GM18517 (cell line): ENCODE measurements around the gene TEN1.
"Not testable (repeated sequence)": the region's sequence is repeated elsewhere in the genome, so short reads cannot be mapped to it uniquely, and the experiment has no call there.

Experiments
- ATAC-seq: cut with Tn5 transposase; IDR thresholded peaks from one replicate; pipeline ENCODE4 v1.9.1; 2021; ENCODE audit warnings: mild to moderate bottlenecking, moderate library complexity; ENCODE audit not compliant: unreplicated experiment

Gene TEN1

GRCh38 chr17:76024353-76024752 lies 45.3 kb downstream of the TEN1 start:
- no peak for ATAC-seq

GRCh38 chr17:76025294-76025693 lies 46.3 kb downstream of the TEN1 start:
- no peak for ATAC-seq

DNA sequence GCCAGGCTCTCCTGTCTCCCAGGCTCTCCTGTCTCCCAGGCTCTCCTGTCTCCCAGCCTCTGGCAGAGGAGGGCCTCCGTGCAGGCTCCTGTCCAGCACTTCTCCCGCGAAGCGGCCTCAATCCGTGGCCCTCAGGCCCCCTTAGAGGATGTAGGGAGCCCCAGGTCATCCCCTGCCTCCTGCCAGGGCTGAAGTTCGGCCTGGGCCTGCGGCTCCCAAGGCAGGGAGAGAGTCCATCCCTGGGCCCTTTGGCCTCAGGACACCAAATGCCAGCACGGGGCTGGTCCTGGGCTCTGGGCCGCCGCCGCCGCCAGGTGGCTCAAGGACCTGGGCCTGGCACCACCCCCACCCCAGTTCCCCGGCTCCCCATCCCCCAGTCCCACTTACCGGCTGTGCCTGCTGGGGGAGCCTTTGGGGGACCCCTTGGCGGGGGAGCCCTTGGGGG lies 47.7 kb downstream of the TEN1 start:
- no peak for ATAC-seq

- ATAC-seq = no peak
Observed at GRCh38 chr17:76027159-76027839, 48.3 kb downstream of the TEN1 start, which contains the start of gene EVPL. Gene EVPL (minus strand): TSS chr17:76027306. CDS start chr17:76027198, 108 bp downstream.

DNA sequence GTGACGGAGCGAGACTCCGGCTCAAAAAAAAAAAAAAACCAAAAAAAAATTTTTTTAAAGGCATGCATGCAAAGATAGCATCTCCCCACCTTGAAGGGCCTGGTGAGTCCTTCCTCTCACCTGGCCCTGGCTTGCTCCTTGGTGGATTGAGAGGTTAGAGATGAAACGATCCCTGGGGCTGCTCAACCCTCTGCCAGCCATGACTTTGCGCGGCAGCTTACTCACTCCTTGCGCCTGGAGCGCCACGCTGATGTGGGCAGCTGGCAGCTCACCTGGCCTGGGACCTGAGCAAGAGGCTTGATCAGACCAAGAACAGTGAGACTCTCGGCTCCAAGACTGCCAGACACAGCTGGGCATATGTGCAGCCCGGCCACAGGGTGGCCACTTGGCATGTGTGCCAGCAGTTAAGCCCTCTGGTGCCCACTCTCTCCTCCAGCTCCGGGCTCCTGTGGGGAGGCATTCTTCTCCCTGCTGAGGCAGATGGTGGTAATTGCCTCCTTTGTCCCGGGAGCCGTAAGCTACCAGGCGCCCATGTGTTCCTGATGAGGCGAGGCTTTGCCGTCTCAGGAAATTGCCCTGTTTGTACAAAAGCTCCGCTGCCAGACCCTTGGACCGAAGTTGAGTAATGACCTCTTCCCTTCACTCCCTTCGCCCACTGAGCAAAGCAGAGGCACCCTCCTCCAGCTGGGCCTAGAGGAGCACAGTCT lies 53.2 kb downstream of the TEN1 start:
- no peak for ATAC-seq

GRCh38 chr17:76032780-76033108 lies 53.7 kb downstream of the TEN1 start:
- no peak for ATAC-seq

- ATAC-seq = no peak
Observed at GRCh38 chr17:76033139-76033538, 54.1 kb downstream of the TEN1 start.

- no peak for ATAC-seq
Observed at GRCh38 chr17:76034428-76035350, 55.6 kb downstream of the TEN1 start.

DNA sequence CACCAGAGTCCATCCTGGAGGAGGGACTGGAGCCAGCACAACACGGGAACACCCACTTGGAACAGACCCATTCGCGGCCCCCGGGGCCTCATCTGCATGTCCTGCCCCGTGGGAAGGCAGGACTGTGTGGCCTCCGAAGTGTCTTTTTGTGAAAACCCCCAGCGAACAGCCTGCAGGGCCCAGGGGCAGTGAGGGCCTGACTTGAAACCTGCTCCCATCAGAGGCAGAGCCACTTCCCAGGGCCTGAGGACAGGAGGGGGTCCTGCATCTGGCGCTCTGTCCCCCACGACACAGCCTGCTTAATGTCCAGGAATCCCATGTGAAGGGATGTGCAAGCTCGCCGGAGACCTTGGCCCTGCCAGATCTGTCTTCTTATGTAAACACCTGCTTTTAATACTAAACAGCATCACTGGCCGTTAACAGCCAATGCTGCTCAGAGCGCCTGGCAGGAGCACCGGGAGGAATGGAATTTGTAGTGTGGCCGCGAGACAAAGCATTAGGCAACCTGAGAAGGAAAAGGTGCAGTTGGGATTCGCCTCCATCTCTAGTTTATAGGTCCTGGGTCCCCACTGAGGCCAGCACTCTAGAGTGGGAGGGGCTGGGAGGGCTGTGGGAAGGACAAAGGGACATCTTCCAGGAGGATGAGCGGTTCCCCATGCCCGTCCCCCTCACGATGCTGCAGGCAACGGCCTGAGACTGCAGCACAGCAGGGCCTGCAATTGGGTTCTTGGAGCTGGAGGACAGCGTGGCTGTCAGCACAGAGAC lies 57.6 kb downstream of the TEN1 start:
- no peak for ATAC-seq

- no peak for ATAC-seq
Observed at GRCh38 chr17:76038050-76038449, 59.0 kb downstream of the TEN1 start.

- no peak for ATAC-seq
Observed at GRCh38 chr17:76039121-76039520, 60.1 kb downstream of the TEN1 start.

- no peak for ATAC-seq
Observed at GRCh38 chr17:76040376-76040775, 61.3 kb downstream of the TEN1 start.

DNA sequence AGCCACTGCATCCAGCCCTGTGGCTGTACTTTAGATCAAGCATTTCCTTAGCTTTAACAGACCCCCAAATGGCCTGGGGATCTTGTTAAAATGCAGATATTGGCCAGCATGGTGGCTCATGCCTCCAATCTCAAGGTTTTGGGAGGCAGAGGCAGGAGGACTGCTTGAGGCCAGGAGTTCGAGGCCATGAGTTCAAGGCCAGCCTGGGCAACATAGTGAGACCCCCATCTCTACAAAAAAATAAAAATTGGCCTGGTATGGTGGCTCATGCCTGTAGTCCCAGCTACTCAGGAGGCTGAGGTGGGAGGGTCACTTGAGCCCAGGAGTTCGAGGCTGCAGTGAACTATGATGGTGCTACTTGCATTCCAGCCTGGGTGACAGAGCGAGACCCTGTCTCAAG lies 63.8 kb downstream of the TEN1 start:
- not testable (repeated sequence) for ATAC-seq

DNA sequence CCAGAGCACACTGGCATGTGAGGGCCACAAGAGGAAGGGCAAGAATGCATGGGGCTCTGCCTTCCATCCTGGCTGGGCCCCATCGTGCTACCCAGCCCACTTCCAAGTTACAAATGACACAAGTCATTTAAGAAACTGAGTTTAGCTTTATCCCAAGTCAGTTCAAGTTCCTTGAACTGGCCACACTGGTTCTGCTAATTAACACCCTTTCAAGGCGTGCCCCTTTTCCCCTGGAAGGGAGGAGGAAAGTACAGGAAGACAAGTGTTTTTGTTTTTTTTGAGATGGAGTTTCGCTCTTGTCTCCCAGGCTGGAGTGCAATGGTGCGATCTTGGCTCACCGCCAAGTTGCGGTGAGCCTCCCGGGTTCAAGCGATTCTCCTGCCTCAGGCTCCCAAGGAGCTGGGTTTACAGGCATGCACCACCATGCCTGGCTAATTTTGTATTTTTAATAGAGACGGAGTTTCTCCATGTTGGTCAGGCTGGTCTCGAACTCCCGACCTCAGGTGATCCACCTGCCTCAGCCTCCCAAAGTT lies 65.5 kb downstream of the TEN1 start:
- not testable (repeated sequence) for ATAC-seq

DNA sequence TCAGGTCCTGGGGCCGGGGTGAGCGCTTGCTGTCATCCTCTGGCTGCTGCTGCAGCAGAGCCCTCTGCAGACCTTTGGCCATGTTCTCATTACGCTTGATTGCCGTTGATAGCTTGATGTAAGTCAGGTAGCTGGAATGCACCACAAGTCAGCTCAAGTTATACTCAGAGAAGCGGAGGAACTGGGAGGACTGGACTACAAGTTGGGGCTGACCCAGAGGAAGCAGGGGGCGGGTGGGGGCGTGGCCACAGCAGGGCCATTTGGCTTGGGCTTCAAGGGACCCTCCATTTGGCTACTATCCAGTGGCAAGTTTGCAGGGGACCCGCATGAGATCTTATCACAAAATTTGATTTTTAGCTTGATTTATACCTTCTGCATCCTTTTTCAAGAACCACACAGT lies 67.0 kb downstream of the TEN1 start:
- no peak for ATAC-seq

DNA sequence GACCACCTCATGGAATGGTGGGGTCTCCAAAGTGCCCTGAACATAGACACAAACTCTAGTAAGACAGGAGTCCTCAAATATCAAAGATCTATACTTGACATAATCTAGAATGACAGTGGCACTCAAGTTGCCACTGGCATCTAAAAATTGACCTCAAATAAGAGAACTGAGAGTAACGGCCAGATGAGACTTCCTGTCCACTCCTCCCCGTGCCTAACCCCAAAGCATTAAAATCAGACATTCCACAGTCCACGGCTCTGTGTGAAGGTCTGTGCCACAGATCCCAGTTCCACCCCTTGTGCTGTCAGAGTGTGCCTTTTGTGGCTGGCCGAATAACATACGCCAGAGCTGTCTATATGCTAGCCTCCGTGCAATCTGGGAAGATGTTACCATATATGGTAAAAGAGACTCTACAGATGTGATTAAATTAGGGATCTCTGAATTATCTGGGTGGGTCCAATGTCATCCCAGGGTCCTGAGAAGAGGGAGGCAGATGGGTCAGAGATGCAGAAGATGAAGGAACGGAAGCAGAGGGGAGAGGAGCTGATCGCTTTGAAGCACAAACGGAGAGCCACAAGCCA lies 69.1 kb downstream of the TEN1 start:
- no peak for ATAC-seq

GRCh38 chr17:76048711-76049110 lies 69.7 kb downstream of the TEN1 start:
- no peak for ATAC-seq

DNA sequence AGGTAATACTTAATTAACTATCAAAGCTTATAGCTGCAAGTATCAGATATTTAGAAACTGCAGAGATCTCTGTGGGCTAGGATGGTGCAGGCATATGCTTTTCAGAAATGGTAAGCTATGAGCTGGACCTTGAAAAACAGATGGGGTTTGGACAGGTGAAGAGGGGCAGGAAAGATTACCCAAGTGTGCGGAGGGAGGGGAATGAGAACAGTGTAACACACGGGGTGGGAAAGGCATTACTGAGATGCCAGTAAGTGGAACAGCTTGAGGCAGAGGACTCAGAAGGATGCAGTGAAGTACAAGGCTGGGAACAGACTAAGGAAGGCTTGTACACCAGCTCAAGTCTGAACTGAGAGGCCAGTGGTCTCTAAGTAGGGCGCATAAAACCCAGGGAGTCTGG lies 70.2 kb downstream of the TEN1 start:
- ATAC-seq = no peak

GRCh38 chr17:76049836-76050537 lies 70.9 kb downstream of the TEN1 start:
- no peak for ATAC-seq
